ENCODE results near the gene HECTD1. TPM values are rescaled to one million over a fixed set of nuclear protein-coding genes. Genes with fewer than 3 reads are reported as not detected.
"Not testable (repeated sequence)": the region's sequence is repeated elsewhere in the genome, so short reads cannot be mapped to it uniquely, and the experiment has no call there.

The HECTD1 gene
- total RNA-seq, 1 donor from 2014 or later, result 161 TPM

- Histone ChIP-seq H3K27ac (no peak overlapping the region), H3K9me3 (no peaks in the 10 kb centered on the region), H3K4me3 (no peak overlapping the region), H3K4me1 (peaks cover 2% of the 10 kb centered on the region), H3K27me3 (no peaks in the 10 kb centered on the region), H3K36me3 (no peaks in the 10 kb centered on the region)
- DNase-seq, result no peak
- no peak for ATAC-seq
- intact Hi-C loops (cut with DNase I), result no loop called here
- no peak for TF ChIP-seq CTCF (IDR thresholded peaks at IDR 0.05)
These were observed 46.3 kb upstream of the HECTD1 start for GRCh38 chr14:31253746-31254471.

DNA sequence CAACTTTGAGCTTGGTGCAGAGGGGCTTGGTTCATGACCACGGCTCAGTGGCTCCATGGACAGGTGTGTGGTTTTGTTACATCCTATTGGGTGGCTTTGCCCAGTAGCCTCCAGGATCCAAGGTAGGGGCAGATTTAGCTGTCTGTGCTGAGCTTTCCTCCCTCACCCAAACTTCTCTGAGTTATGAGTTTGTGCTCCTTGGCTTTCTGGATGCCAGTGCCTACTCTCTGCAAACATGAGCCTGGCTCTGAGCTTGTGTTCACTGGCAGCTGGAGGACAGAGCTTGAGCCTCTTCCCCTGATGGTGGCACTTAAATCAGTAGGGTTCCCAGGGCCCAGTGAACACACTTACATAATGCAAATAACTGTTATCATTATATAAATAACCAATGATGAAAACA, 45.3 kb upstream of the HECTD1 start:
- intact Hi-C loops (cut with DNase I), result no loop called here
- Histone ChIP-seq H3K9me3 (no peaks in the 10 kb centered on the region), H3K4me1 (peaks cover 2% of the 10 kb centered on the region), H3K36me3 (no peaks in the 10 kb centered on the region), H3K27ac (no peak overlapping the region), H3K27me3 (no peaks in the 10 kb centered on the region), H3K4me3 (no peak overlapping the region)
- no peak for DNase-seq
- no peak for ATAC-seq
- TF ChIP-seq CTCF (IDR thresholded peaks at IDR 0.05), result no peak

DNA sequence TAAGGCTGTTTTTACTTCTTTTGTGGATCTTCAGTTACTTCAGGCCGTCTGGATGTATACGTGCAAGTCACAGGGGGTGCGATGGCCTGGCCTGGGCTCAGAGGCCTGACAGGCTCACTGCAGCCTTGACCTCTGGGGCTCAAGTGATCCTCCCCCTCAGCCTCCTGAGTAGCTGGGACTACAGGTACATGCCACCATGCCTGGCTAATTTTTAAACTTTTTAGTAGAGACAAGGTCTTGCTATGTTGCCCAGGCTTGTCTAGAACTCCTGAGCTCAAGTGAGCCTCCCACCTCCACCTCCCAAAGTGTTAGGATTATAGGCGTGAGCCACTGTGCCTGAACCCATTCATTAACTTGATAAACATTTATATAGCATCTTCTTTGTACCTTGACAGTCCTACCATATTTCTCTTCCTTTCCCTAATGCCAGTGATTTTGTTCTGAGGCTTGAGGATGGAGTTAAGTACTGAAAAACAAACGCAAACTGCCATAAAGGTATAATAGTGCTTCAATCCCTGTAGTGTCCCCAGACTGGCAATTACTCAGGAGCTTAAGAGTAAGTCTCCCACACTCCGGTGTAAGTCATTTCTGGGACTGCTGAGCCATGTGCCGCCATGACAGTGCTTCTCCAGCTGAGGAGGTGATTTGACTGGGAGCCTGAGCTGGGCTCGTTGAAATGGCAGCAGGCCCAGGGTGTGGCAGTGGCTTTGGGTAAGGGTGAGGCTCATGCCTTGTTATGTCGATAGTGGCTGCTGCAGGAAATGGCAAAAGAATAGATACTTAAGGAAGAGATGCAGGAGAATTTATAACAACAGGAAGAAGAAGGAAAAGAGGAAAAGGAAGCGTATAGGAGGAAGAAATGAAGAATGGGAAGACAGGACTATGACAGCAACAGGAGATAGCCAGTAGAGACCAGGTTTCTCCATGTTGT, 43.7 kb upstream of the HECTD1 start:
- H3K36me3 ChIP-seq, result no peaks in the 10 kb centered on the region
- peak; percentile 44 for ATAC-seq
- H3K4me3 ChIP-seq, result no peak overlapping the region
- no peaks in the 10 kb centered on the region for H3K4me1 ChIP-seq
- no peak for DNase-seq
- no peaks in the 10 kb centered on the region for H3K9me3 ChIP-seq
- intact Hi-C loops (cut with DNase I), result no loop called here
- no peak overlapping the region for H3K27ac ChIP-seq
- no peak for TF ChIP-seq CTCF (IDR thresholded peaks at IDR 0.05)
- H3K27me3 ChIP-seq, result no peaks in the 10 kb centered on the region

DNA sequence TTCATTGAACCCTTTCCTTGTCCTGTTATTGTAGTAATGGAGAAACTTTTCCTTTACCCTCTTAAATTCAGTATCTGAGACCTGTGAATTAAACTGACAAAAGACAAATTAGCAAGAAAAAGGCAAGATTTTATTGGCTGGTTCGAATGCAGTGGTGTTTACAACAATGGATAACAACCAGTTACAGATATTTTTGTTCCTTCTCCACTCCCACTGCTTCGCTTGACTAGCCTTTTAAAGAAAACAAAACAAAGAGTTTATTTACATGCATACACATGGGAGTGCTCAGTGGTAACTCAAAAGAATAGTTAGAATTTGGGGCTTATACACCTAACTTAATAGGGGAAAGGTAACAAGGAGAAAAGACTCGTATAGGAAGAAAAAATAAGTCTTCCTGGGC, 37.0 kb upstream of the HECTD1 start:
- DNase-seq, result no peak
- H3K27me3 ChIP-seq, result no peaks in the 10 kb centered on the region
- no peak for TF ChIP-seq CTCF (IDR thresholded peaks at IDR 0.05)
- intact Hi-C loops (cut with DNase I), result no loop called here
- H3K27ac ChIP-seq, result no peak overlapping the region
- peaks cover 8% of the 10 kb centered on the region for H3K4me1 ChIP-seq
- no peaks in the 10 kb centered on the region for H3K9me3 ChIP-seq
- H3K36me3 ChIP-seq, result no peaks in the 10 kb centered on the region
- no peak for ATAC-seq
- no peak overlapping the region for H3K4me3 ChIP-seq

DNA sequence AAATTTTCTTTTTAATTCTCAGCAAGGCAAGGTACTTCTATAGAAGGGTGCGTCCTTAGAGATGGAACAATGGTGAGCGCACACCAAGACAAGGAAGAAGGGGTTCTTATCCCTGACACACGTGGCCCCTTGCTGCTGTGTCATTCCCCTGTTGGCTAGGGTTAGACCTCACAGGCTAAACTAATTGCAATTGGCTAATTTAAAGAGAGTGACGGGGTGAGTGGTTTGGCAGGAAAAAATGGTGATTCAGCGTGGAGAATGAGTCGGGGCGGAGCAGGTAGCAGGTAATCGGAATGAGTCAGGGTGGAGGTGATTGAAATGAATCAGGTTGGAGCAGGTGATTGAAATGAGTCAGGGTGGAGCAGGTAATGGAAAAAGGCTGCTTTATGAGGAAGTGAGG, 36.3 kb upstream of the HECTD1 start:
- H3K27ac ChIP-seq, result no peak overlapping the region

DNA sequence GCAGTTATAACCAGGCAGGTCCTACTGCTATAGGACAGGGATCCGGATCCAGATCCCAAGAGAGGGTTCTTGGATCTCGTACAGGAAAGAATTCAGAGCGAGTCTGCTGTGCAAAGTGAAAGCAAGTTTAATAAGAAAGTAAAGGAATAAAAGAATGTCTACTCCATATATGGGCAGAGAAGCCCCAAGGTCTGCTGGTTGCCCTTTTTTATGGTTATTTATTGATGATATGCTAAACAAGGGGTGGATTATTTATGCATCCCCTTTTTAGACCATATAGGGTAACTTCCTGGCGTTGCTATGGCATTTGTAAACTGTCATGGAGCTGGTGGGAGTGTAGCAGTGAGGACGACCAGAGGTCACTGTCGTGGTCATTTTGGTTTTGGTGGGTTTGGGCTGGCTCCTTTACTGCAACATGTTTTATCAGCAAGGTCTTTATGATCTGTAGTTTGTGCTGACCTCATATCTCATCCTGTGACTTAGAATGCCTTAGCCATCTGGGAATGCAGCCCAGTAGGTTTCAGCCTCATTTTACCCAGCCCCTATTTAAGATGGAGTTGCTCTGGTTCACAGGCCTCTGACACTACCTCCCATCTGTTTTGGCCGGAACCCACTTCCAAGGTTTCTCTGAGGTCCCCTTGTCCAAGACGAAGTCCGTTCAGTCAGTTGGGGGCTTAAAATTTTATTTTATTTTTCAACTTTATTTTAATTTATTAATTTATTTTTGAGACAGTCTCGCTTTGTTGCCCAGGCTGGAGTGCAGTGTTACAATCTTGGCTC, 34.8 kb upstream of the HECTD1 start:
- not testable (repeated sequence) for H3K9me3 ChIP-seq, ATAC-seq

More for the DNA sequence above, 36.3 kb upstream of the HECTD1 start:
- DNase-seq (no peak), ATAC-seq (no peak)
- no peaks in the 10 kb centered on the region for H3K36me3 ChIP-seq
- no peaks in the 10 kb centered on the region for H3K9me3 ChIP-seq
- intact Hi-C loops (cut with DNase I), result no loop called here
- no peaks in the 10 kb centered on the region for H3K27me3 ChIP-seq
- no peak overlapping the region for H3K4me3 ChIP-seq
- TF ChIP-seq CTCF (IDR thresholded peaks at IDR 0.05), result no peak
- H3K4me1 ChIP-seq, result peaks cover 8% of the 10 kb centered on the region

More for the DNA sequence above, 34.8 kb upstream of the HECTD1 start:
- H3K27me3 ChIP-seq; intact Hi-C loops (cut with DNase I); DNase-seq; H3K36me3 ChIP-seq; H3K4me3 ChIP-seq; H3K4me1 ChIP-seq: not testable (repeated sequence)
- H3K27ac ChIP-seq, result peak overlapping the region; percentile 55
